ENCODE data around the gene LDAH. TPM values are rescaled to one million over a fixed set of nuclear protein-coding genes. Genes with fewer than 3 reads are reported as not detected.

The LDAH gene
- polyA plus RNA-seq, 1 experiment = 31.4 TPM

DNA sequence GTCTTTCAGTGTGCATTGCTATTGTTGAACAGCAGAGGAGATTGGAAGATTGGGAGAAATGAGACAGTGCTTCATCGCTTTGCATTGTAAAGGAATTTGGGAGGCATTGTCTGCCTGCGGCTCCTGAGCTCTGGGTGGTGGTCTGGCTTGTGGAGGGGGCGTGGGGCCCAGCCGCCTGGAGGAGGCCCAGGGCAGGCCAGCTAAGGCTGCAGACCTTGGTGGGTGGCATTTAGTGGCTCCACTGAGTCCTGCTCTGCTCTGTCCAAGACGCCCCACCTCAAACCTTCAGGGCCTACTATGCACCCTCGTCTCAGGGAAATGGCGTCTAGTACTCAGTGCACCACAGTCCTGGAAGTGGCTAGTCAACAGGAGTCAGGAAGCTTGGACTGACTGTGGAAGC is 166.3 kb downstream of the LDAH start:
- TF ChIP-seq, protein P1, sequence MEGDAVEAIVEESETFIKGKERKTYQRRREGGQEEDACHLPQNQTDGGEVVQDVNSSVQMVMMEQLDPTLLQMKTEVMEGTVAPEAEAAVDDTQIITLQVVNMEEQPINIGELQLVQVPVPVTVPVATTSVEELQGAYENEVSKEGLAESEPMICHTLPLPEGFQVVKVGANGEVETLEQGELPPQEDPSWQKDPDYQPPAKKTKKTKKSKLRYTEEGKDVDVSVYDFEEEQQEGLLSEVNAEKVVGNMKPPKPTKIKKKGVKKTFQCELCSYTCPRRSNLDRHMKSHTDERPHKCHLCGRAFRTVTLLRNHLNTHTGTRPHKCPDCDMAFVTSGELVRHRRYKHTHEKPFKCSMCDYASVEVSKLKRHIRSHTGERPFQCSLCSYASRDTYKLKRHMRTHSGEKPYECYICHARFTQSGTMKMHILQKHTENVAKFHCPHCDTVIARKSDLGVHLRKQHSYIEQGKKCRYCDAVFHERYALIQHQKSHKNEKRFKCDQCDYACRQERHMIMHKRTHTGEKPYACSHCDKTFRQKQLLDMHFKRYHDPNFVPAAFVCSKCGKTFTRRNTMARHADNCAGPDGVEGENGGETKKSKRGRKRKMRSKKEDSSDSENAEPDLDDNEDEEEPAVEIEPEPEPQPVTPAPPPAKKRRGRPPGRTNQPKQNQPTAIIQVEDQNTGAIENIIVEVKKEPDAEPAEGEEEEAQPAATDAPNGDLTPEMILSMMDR (IDR thresholded peaks at IDR 0.05; ENCODE audit: low read depth, low read length) = no peak
- Histone ChIP-seq H3K27me3 (ENCODE audit: control insufficient read depth, insufficient read depth, low read length) (peaks cover 41% of the 10 kb centered on the region), H3K4me3 (ENCODE audit: low read depth, low read length) (no peak overlapping the region), H3K27ac (ENCODE audit: low read depth, low read length) (no peak overlapping the region), H3K9me3 (ENCODE audit: control insufficient read depth, insufficient read depth, low read length) (no peaks in the 10 kb centered on the region)
- CTCF ChIA-PET = no interaction called here
- POLR2A ChIA-PET = no interaction called here
- DNase-seq (ENCODE audit: low read depth, low spot score) = no peak

DNA sequence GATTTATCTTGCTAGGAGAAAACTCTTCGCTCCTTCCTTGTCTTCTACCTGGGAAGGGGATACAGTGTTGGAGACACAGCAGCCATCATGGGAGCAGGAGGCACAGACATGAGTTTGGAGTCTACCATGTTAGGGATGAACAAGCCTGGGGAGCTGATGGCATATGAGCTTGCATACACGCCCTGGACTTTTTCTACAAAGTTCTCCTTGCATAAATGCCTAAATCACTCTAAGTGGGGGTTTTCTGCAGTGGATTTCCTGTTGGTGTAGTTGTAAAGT is 168.4 kb downstream of the LDAH start:
- ChIA-PET CTCF (interaction anchor here (0.6 to 0.8 kb wide), 2 partner anchors 13 to 17 kb away, joined by 3 read pairs; no protein-coding TSS in a partner anchor), POLR2A (interaction anchor here (0.6 kb wide), 1 partner anchor 266 kb away, joined by 3 read pairs; no protein-coding TSS in a partner anchor)
- H3K4me3 ChIP-seq (ENCODE audit: low read depth, low read length) = no peak overlapping the region
- no peak for DNase-seq (ENCODE audit: low read depth, low spot score)
- no peak overlapping the region for H3K27ac ChIP-seq (ENCODE audit: low read depth, low read length)
- H3K9me3 ChIP-seq (ENCODE audit: control insufficient read depth, insufficient read depth, low read length) = no peaks in the 10 kb centered on the region
- H3K27me3 ChIP-seq (ENCODE audit: control insufficient read depth, insufficient read depth, low read length) = peaks cover 28% of the 10 kb centered on the region
- TF ChIP-seq, protein P1 (IDR thresholded peaks at IDR 0.05; ENCODE audit: low read depth, low read length) = no peak

DNA sequence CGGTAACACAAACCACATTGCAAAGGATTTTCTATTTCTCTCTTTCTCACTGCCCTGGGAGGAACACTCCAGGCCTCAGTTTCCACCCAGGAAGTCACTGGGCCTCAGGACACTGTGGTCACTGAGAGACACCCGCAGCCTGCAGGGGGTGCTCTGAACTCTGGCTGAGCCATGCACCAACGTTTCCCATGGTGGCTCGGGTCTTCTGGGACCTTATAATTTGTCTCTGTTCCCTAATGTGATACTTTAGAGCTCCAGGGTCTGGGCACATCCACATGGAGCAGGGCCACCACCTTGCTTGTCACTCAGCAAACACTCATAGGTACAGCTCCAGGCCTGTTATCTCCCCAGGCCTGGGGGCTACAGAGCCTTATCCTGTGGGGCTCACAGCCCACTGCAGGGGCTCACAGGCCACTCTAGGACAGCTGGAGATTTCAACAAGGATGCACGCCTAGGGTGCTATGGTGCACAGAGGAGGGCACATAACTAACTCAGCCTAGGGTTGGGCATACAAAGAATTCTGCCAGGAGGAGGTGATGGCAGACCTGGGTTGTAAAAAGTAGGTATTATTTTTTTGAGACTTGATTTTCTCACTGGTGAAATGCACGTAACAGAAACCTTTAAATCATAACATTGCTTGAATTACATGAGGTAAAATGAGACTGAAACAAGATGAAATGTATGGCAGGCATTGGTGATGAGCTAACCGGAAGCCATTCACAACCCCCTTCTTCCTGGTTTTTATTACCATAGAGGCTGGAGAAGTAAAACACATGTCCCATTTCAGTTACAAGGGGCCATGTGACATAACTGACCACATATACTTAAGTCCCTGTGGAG is 169.0 kb downstream of the LDAH start:
- ChIA-PET CTCF (interaction anchor here (0.8 to 4.4 kb wide), 2 partner anchors 8 to 12 kb away, joined by 3 to 40 read pairs; no protein-coding TSS in a partner anchor), POLR2A (interaction anchor here (0.6 kb wide), 1 partner anchor 265 kb away, joined by 3 read pairs; no protein-coding TSS in a partner anchor)
- no peak for DNase-seq (ENCODE audit: low read depth, low spot score)
- Histone ChIP-seq H3K9me3 (ENCODE audit: control insufficient read depth, insufficient read depth, low read length) (no peaks in the 10 kb centered on the region), H3K4me3 (ENCODE audit: low read depth, low read length) (no peak overlapping the region), H3K27me3 (ENCODE audit: control insufficient read depth, insufficient read depth, low read length) (peaks cover 28% of the 10 kb centered on the region), H3K27ac (ENCODE audit: low read depth, low read length) (no peak overlapping the region)
- TF ChIP-seq, protein P1 (IDR thresholded peaks at IDR 0.05; ENCODE audit: low read depth, low read length) = no peak

DNA sequence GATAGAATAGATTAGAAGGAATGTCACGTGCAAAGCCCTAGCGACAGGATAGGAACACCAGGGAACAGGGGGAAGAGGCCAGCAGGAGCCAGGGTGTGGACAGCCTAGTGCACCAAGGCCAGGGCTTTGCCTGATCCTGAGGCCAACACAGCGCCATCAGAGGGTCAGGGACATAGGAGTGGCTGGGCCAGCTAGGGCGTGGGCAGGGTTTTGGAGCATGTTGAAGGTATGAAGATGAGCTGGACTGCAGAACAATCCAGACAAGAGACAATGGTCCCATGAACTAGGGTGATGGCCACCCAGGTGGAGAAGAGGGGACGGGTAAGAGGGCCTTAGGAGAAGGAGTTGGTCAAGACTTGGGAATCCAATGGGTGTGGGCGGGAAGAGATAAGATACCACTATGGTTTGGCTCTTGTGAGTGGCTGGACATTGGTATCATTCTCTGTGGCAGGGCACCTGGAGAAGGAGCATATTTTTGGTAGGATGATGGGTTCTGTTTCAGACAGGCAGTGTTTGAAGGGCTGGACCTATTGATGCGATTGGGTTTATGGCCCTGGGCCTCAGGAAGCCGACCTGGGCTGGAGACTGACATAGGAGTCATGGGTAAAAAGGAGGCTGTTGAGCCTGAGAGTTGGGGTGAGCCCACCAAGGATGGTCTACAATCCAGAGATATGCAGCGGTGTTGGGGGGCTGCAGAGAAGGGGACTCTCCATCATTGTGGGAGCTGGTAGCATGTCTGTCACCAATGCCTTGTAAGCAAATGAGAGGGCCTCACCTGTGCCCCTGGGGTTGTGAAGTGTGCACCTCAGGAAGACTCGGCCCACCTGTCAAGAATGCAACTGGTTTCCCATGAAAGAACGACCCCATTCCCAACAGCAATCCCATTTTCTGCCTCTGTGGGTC is 170.0 kb downstream of the LDAH start:
- TF ChIP-seq, protein P1 (IDR thresholded peaks at IDR 0.05; ENCODE audit: low read depth, low read length) = no peak
- Histone ChIP-seq H3K4me3 (ENCODE audit: low read depth, low read length) (no peak overlapping the region), H3K27me3 (ENCODE audit: control insufficient read depth, insufficient read depth, low read length) (peaks cover 26% of the 10 kb centered on the region), H3K27ac (ENCODE audit: low read depth, low read length) (no peak overlapping the region), H3K9me3 (ENCODE audit: control insufficient read depth, insufficient read depth, low read length) (no peaks in the 10 kb centered on the region)
- CTCF ChIA-PET = interaction anchor here (0.6 to 6.4 kb wide), 6 partner anchors 9 to 274 kb away, joined by 3 to 40 read pairs (median 24); no protein-coding TSS in a partner anchor
- no peak for DNase-seq (ENCODE audit: low read depth, low spot score)
- POLR2A ChIA-PET = no interaction called here
